ENCODE measurements around the gene SLC12A4. TPM values are rescaled to one million over a fixed set of nuclear protein-coding genes. Genes with fewer than 3 reads are reported as not detected.

Gene SLC12A4
- total RNA-seq, 4 donors from 2014 or later, result 10.7 to 83.3 (median 33.6) TPM

GRCh38 chr16:67897231-67897630 lies 71.2 kb downstream of the SLC12A4 start:
- TF ChIP-seq POLR2A (IDR thresholded peaks at IDR 0.05) (no peak), CTCF (IDR thresholded peaks at IDR 0.05) (no peak)
- Histone ChIP-seq H3K9me3 (no peaks in the 10 kb centered on the region), H3K4me3 (no peak overlapping the region), H3K36me3 (peaks cover 0 to under 1% (median 0%) of the 10 kb centered on the region in 3 donors), H3K4me1 (peaks cover 0 to 37% (median 7%) of the 10 kb centered on the region in 4 donors), H3K27ac (peak overlapping the region in 1 of 4 donors; percentile 31), H3K27me3 (no peaks in the 10 kb centered on the region)
- no peak for DNase-seq

GRCh38 chr16:67893743-67894399 lies 74.6 kb downstream of the SLC12A4 start:
- peak overlapping the region; percentile 90 to 99 (median 96) for H3K27ac ChIP-seq
- no peaks in the 10 kb centered on the region for H3K9me3 ChIP-seq
- H3K4me3 ChIP-seq, result peak overlapping the region; percentile 73 to 99 (median 88)
- DNase-seq, result no peak
- peaks cover 0 to 30% (median 7%) of the 10 kb centered on the region in 4 donors for H3K4me1 ChIP-seq
- no peaks in the 10 kb centered on the region for H3K27me3 ChIP-seq
- H3K36me3 ChIP-seq, result no peaks in the 10 kb centered on the region
- TF ChIP-seq POLR2A (IDR thresholded peaks at IDR 0.05), result peak in 1 of 2 donors; percentile 38
- no peak for TF ChIP-seq CTCF (IDR thresholded peaks at IDR 0.05)

Small RNAs within 50 kb of the gene (small RNA-seq; reads per million reads assigned to genes)
- 0 reads per million in 2 donors for gene RNU6-359P

Other genes with a start within 250 kb of the SLC12A4 start
- 10 to 100 TPM in 3 of 4 donors, 1 to 10 TPM in 1; 9.9 to 40.7 (median 24.6) TPM for gene GFOD2, start 249.3 kb downstream of the SLC12A4 start, total RNA-seq
- 10 to 100 TPM; 15.2 to 29.9 (median 24.0) TPM for gene RANBP10, start 162.1 kb downstream of the SLC12A4 start, total RNA-seq
- gene TSNAXIP1, start 161.7 kb downstream of the SLC12A4 start, total RNA-seq, result 1 to 10 TPM in 1 of 4 donors, under 1 TPM in 2, not detected in 1; 0.35 to 7.4 (median 0.94) TPM
- 10 to 100 TPM; 23.9 to 38.2 (median 31.7) TPM for gene THAP11, start 126.3 kb downstream of the SLC12A4 start, total RNA-seq
- 10 to 100 TPM; 55.5 to 82.5 (median 69.1) TPM for gene NUTF2, start 121.7 kb downstream of the SLC12A4 start, total RNA-seq
- 100 to 1,000 TPM in 2 of 4 donors, 10 to 100 TPM in 2; 64.8 to 138 (median 94.6) TPM for gene CENPT, start 120.9 kb downstream of the SLC12A4 start, total RNA-seq
- 100 to 1,000 TPM in 2 of 4 donors, 10 to 100 TPM in 2; 94.2 to 154 (median 114) TPM for gene EDC4, start 95.6 kb downstream of the SLC12A4 start, total RNA-seq
- gene NRN1L, start 83.8 kb downstream of the SLC12A4 start, total RNA-seq, result 10 to 100 TPM in 1 of 4 donors, not detected in 3; 10.0 TPM
- 10 to 100 TPM; 26.4 to 60.2 (median 35.5) TPM for gene PSKH1, start 75.4 kb downstream of the SLC12A4 start, total RNA-seq
- 1 to 10 TPM; 2.4 to 5.3 (median 3.8) TPM for gene CTRL, start 36.8 kb downstream of the SLC12A4 start, total RNA-seq
- gene PSMB10, start 31.8 kb downstream of the SLC12A4 start, total RNA-seq, result 100 to 1,000 TPM in 1 of 4 donors, 10 to 100 TPM in 3; 62.0 to 106 (median 79.9) TPM
- 10 to 100 TPM in 1 of 4 donors, 1 to 10 TPM in 3; 3.6 to 19.0 (median 4.6) TPM for gene LCAT, start 24.5 kb downstream of the SLC12A4 start, total RNA-seq
- not detected for gene DPEP3, start 11.9 kb upstream of the SLC12A4 start, total RNA-seq
- gene DPEP2, start 30.8 kb upstream of the SLC12A4 start, total RNA-seq, result 10 to 100 TPM in 2 of 4 donors, 1 to 10 TPM in 2; 1.1 to 12.4 (median 6.6) TPM
- gene DPEP2NB, start 47.3 kb upstream of the SLC12A4 start, total RNA-seq, result not detected
- gene DDX28, start 54.6 kb upstream of the SLC12A4 start, total RNA-seq, result 1 to 10 TPM; 3.4 to 6.7 (median 4.1) TPM
- 10 to 100 TPM; 15.3 to 38.8 (median 21.2) TPM for gene DUS2, start 54.6 kb upstream of the SLC12A4 start, total RNA-seq
- 10 to 100 TPM; 40.5 to 72.0 (median 61.0) TPM for gene NFATC3, start 116.7 kb upstream of the SLC12A4 start, total RNA-seq